ENCODE measurements around the gene LRIG2. TPM values are rescaled to one million over a fixed set of nuclear protein-coding genes. Genes with fewer than 3 reads are reported as not detected.
"Not testable (repeated sequence)": the region's sequence is repeated elsewhere in the genome, so short reads cannot be mapped to it uniquely, and the experiment has no call there.

LRIG2 gene
- total and polyA plus RNA-seq, 4 donors, result 1.8 to 24.7 (median 9.3) TPM

DNA sequence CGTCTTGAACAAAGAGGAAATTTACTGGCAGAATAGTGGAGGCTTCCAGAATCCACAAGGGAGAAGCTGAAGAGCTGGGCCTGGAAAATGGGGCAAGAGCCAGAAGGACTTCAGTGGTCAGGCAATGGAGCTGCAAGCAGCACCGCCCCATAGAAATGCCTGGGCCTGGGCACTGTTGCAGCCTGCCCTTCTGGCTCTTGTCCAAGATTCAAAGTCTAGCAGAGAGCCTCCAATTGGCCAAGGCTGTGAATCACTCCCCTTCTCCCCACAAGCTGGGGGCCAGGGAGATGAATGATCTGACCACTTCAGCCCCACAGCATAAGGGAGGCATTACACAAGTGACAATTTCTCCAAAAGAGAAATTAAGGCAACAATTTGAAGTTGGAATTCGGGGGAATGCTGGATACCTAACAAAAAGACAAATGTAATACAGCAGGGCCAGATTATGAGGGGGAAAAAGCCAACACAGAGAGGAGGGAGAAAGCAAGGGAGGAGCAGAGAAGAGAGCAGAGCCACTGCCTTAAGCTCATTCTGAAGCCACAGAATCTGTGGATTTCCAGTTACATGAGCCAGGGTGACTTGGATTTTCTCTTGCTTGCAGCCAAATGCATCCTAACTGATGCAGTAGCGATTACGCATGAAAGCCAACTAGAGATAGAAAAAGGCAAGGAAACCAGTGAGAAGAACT is 80.3 kb downstream of the LRIG2 start:
- H3K4me1 ChIP-seq (ENCODE audit: control insufficient read depth in 1 of 2, insufficient read depth in 2 of 2, low read length in 2 of 2), result no peaks in the 10 kb centered on the region
- H3K36me3 ChIP-seq (ENCODE audit: control insufficient read depth in 1 of 2, insufficient read depth in 2 of 2, low read length in 1 of 2), result no peaks in the 10 kb centered on the region
- intact Hi-C loops (cut with DNase I), result no loop called here
- H3K9me3 ChIP-seq (ENCODE audit: control insufficient read depth, low read length), result peaks cover 2% of the 10 kb centered on the region
- ATAC-seq (ENCODE audit: low FRiP score) (peak; percentile 66), DNase-seq (peak in 1 of 2 donors; percentile 61)
- H3K27ac ChIP-seq (ENCODE audit: low read depth in 1 of 2, low read length in 2 of 2), result no peak overlapping the region
- WGBS, 2 donors, result 72% methylated on average over 5 of the region's 5 CpGs
- H3K4me3 ChIP-seq (ENCODE audit: low read length in 2 of 2), result no peak overlapping the region
- H3K27me3 ChIP-seq (ENCODE audit: control insufficient read depth in 1 of 2, insufficient read depth in 2 of 2, low read length in 1 of 2), result no peaks in the 10 kb centered on the region

GRCh38 chr1:113156368-113156767 is 83.4 kb downstream of the LRIG2 start:
- 86 to 96% methylated on average over 1 of the region's 1 CpG for WGBS, 2 donors
- H3K27me3 ChIP-seq (ENCODE audit: control insufficient read depth in 1 of 2, insufficient read depth in 2 of 2, low read length in 1 of 2), result no peaks in the 10 kb centered on the region
- no peak for ATAC-seq (ENCODE audit: low FRiP score)
- H3K4me3 ChIP-seq (ENCODE audit: low read length in 2 of 2), result no peak overlapping the region
- no peak for DNase-seq
- H3K4me1 ChIP-seq (ENCODE audit: control insufficient read depth in 1 of 2, insufficient read depth in 2 of 2, low read length in 2 of 2), result no peaks in the 10 kb centered on the region
- no peak overlapping the region for H3K27ac ChIP-seq (ENCODE audit: low read depth in 1 of 2, low read length in 2 of 2)
- intact Hi-C loops (cut with DNase I), result no loop called here
- no peaks in the 10 kb centered on the region for H3K36me3 ChIP-seq (ENCODE audit: control insufficient read depth in 1 of 2, insufficient read depth in 2 of 2, low read length in 1 of 2)
- H3K9me3 ChIP-seq (ENCODE audit: control insufficient read depth, low read length), result peaks cover 2% of the 10 kb centered on the region

DNA sequence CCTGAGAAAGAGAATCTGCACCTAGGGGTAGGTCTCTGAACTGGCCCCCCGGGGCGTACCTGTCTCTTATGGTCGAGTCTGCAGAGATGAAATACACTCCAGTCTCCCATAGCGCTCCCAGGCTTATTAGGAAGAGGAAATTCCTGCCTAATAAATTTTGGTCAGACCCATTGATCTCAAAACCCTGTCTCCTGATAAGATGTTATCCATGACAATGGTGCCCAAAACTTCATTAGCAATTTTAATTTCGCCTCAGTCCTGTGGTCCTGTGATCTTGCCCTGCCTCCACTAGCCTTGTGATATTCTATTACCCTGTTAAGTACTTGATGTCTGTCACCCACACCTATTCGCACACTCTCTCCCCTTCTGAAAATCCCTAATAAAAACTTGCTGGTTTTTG is 85.7 kb downstream of the LRIG2 start:
- H3K4me3 ChIP-seq (ENCODE audit: low read length in 2 of 2); H3K27me3 ChIP-seq (ENCODE audit: control insufficient read depth in 1 of 2, insufficient read depth in 2 of 2, low read length in 1 of 2); H3K9me3 ChIP-seq (ENCODE audit: control insufficient read depth, low read length); H3K36me3 ChIP-seq (ENCODE audit: control insufficient read depth in 1 of 2, insufficient read depth in 2 of 2, low read length in 1 of 2); DNase-seq; H3K27ac ChIP-seq (ENCODE audit: low read depth in 1 of 2, low read length in 2 of 2); H3K4me1 ChIP-seq (ENCODE audit: control insufficient read depth in 1 of 2, insufficient read depth in 2 of 2, low read length in 2 of 2); ATAC-seq (ENCODE audit: low FRiP score); intact Hi-C loops (cut with DNase I): not testable (repeated sequence)
- WGBS, 2 donors, result 73 to 75% methylated on average over 6 of the region's 6 CpGs

GRCh38 chr1:113166473-113166872 is 93.5 kb downstream of the LRIG2 start:
- Histone ChIP-seq H3K27me3 (ENCODE audit: control insufficient read depth in 1 of 2, insufficient read depth in 2 of 2, low read length in 1 of 2) (no peaks in the 10 kb centered on the region), H3K4me3 (ENCODE audit: low read length in 2 of 2) (no peak overlapping the region), H3K9me3 (ENCODE audit: control insufficient read depth, low read length) (peaks cover 5% of the 10 kb centered on the region), H3K4me1 (ENCODE audit: control insufficient read depth in 1 of 2, insufficient read depth in 2 of 2, low read length in 2 of 2) (no peaks in the 10 kb centered on the region), H3K27ac (ENCODE audit: low read depth in 1 of 2, low read length in 2 of 2) (no peak overlapping the region), H3K36me3 (ENCODE audit: control insufficient read depth in 1 of 2, insufficient read depth in 2 of 2, low read length in 1 of 2) (no peaks in the 10 kb centered on the region)
- no peak for ATAC-seq (ENCODE audit: low FRiP score)
- WGBS, 2 donors, result 66 to 74% methylated on average over 5 of the region's 5 CpGs
- intact Hi-C loops (cut with DNase I), result no loop called here
- DNase-seq, result no peak

- no peak for DNase-seq
- ATAC-seq (ENCODE audit: low FRiP score), result no peak
- Histone ChIP-seq H3K4me1 (ENCODE audit: control insufficient read depth in 1 of 2, insufficient read depth in 2 of 2, low read length in 2 of 2) (no peaks in the 10 kb centered on the region), H3K36me3 (ENCODE audit: control insufficient read depth in 1 of 2, insufficient read depth in 2 of 2, low read length in 1 of 2) (no peaks in the 10 kb centered on the region), H3K4me3 (ENCODE audit: low read length in 2 of 2) (no peak overlapping the region), H3K27me3 (ENCODE audit: control insufficient read depth in 1 of 2, insufficient read depth in 2 of 2, low read length in 1 of 2) (no peaks in the 10 kb centered on the region), H3K27ac (ENCODE audit: low read depth in 1 of 2, low read length in 2 of 2) (no peak overlapping the region), H3K9me3 (ENCODE audit: control insufficient read depth, low read length) (peaks cover 5% of the 10 kb centered on the region)
- WGBS, 2 donors, result 72 to 75% methylated on average over 10 of the region's 10 CpGs
- intact Hi-C loops (cut with DNase I), result no loop called here
These were observed 95.9 kb downstream of the LRIG2 start for GRCh38 chr1:113168946-113169345.

DNA sequence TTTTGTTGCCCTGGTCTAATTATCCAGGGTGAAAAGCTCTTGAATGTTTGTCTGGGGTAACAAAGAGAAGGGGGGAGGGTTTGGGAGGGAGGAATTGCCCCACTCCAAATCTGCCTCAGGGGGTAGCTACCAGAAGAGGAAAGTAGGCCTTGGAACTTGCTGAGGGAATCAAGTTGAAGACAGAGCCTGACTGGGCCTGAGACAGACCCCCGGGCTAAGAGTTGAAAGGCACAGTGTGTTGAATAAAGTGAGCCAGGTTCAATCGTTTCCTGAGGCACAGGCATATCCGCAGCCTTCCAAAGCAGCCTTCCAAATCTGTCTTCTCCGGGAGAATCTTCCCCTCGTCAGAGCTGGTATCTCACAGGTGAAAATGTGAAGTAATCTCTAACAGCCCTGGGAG is 96.6 kb downstream of the LRIG2 start:
- Histone ChIP-seq H3K27me3 (ENCODE audit: control insufficient read depth in 1 of 2, insufficient read depth in 2 of 2, low read length in 1 of 2) (no peaks in the 10 kb centered on the region), H3K4me3 (ENCODE audit: low read length in 2 of 2) (no peak overlapping the region), H3K4me1 (ENCODE audit: control insufficient read depth in 1 of 2, insufficient read depth in 2 of 2, low read length in 2 of 2) (no peaks in the 10 kb centered on the region), H3K27ac (ENCODE audit: low read depth in 1 of 2, low read length in 2 of 2) (no peak overlapping the region), H3K9me3 (ENCODE audit: control insufficient read depth, low read length) (peaks cover 3% of the 10 kb centered on the region), H3K36me3 (ENCODE audit: control insufficient read depth in 1 of 2, insufficient read depth in 2 of 2, low read length in 1 of 2) (no peaks in the 10 kb centered on the region)
- intact Hi-C loops (cut with DNase I), result no loop called here
- 84 to 87% methylated on average over 5 of the region's 5 CpGs for WGBS, 2 donors
- DNase-seq (no peak), ATAC-seq (ENCODE audit: low FRiP score) (no peak)

- Histone ChIP-seq H3K27me3 (ENCODE audit: control insufficient read depth in 1 of 2, insufficient read depth in 2 of 2, low read length in 1 of 2) (no peaks in the 10 kb centered on the region), H3K27ac (ENCODE audit: low read depth in 1 of 2, low read length in 2 of 2) (no peak overlapping the region), H3K36me3 (ENCODE audit: control insufficient read depth in 1 of 2, insufficient read depth in 2 of 2, low read length in 1 of 2) (no peaks in the 10 kb centered on the region), H3K9me3 (ENCODE audit: control insufficient read depth, low read length) (peaks cover 3% of the 10 kb centered on the region), H3K4me1 (ENCODE audit: control insufficient read depth in 1 of 2, insufficient read depth in 2 of 2, low read length in 2 of 2) (no peaks in the 10 kb centered on the region), H3K4me3 (ENCODE audit: low read length in 2 of 2) (no peak overlapping the region)
- WGBS, 2 donors, result 75 to 77% methylated on average over 4 of the region's 4 CpGs
- no peak for ATAC-seq (ENCODE audit: low FRiP score)
- DNase-seq, result no peak
- intact Hi-C loops (cut with DNase I), result no loop called here
These were observed 97.5 kb downstream of the LRIG2 start for GRCh38 chr1:113170519-113170918.

DNA sequence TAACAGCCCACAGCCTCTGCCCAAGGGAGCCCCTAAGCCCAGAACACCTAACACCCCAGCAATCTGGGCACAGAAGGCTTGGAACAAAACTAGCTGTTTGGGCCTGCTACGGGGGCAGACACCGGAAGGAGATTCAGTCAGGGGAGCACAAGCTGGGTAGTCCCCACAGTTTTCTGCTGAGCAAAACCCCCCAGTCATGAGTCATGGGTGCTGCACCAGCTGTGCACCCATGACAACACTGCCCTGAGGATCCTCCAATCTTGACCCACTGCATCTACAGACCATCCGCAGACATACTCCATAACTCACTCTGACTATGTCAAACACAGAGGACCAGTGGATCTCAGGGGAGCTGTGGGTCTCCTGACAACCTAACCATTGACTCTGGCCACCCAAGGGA is 105.1 kb downstream of the LRIG2 start:
- Histone ChIP-seq H3K27ac (ENCODE audit: low read depth in 1 of 2, low read length in 2 of 2) (no peak overlapping the region), H3K27me3 (ENCODE audit: control insufficient read depth in 1 of 2, insufficient read depth in 2 of 2, low read length in 1 of 2) (no peaks in the 10 kb centered on the region), H3K9me3 (ENCODE audit: control insufficient read depth, low read length) (no peaks in the 10 kb centered on the region), H3K4me1 (ENCODE audit: control insufficient read depth in 1 of 2, insufficient read depth in 2 of 2, low read length in 2 of 2) (no peaks in the 10 kb centered on the region), H3K4me3 (ENCODE audit: low read length in 2 of 2) (no peak overlapping the region), H3K36me3 (ENCODE audit: control insufficient read depth in 1 of 2, insufficient read depth in 2 of 2, low read length in 1 of 2) (no peaks in the 10 kb centered on the region)
- ATAC-seq (ENCODE audit: low FRiP score) (no peak), DNase-seq (no peak)
- 82 to 88% methylated on average over 3 of the region's 3 CpGs for WGBS, 2 donors
- intact Hi-C loops (cut with DNase I), result no loop called here

DNA sequence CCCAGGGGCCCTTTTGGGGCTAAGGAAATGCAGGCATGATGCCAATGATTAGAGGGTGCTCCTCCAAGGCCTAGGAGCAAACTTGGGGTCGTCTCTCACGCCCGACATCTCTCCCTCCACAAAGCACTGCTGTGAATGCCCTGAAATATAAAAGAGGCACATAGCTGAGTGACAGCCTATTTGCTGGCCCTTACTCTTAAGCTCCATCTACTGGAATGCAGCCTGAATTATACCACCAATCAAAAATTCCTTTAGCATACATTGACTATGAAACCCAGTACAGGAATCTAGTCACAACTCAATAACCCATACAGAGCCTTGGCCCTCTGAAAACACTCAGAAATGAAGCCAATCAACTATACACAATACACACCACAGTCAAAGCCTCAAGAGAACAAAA is 105.5 kb downstream of the LRIG2 start:
- no peak overlapping the region for H3K4me3 ChIP-seq (ENCODE audit: low read length in 2 of 2)
- H3K36me3 ChIP-seq (ENCODE audit: control insufficient read depth in 1 of 2, insufficient read depth in 2 of 2, low read length in 1 of 2), result no peaks in the 10 kb centered on the region
- H3K27me3 ChIP-seq (ENCODE audit: control insufficient read depth in 1 of 2, insufficient read depth in 2 of 2, low read length in 1 of 2), result no peaks in the 10 kb centered on the region
- intact Hi-C loops (cut with DNase I), result no loop called here
- H3K9me3 ChIP-seq (ENCODE audit: control insufficient read depth, low read length), result no peaks in the 10 kb centered on the region
- H3K4me1 ChIP-seq (ENCODE audit: control insufficient read depth in 1 of 2, insufficient read depth in 2 of 2, low read length in 2 of 2), result no peaks in the 10 kb centered on the region
- ATAC-seq (ENCODE audit: low FRiP score), result no peak
- H3K27ac ChIP-seq (ENCODE audit: low read depth in 1 of 2, low read length in 2 of 2), result no peak overlapping the region
- WGBS, 2 donors, result 38 to 61% methylated on average over 3 of the region's 3 CpGs
- no peak for DNase-seq

All from aorta (tissue), 5 donors.